PC-3 (cell line): ENCODE measurements around the gene IZUMO4. TPM values are rescaled to one million over a fixed set of nuclear protein-coding genes. Genes with fewer than 3 reads are reported as not detected.

Experiments used
- ATAC-seq: fragments of 200-7000 bp; cut with Tn5 transposase; 2 replicates; pipeline ENCODE4 v1.9.1; 2020; ENCODE audit warnings: mild to moderate bottlenecking, moderate library complexity
- BruUV-seq: library from RNA; stranded (reverse); fragments of 400-500 nt; replicated peaks from 2 replicates; lab custom pipeline; 2021; lab: Mats Ljungman, UMichigan
- CTCF ChIA-PET: fragments of 300-600 bp; sonication (Branson Sonifier 250); formaldehyde crosslinking; loops from one replicate; lab custom pipeline; 2022; ENCODE audit warnings: antibody characterized with exemption; lab: Charles Lee
- POLR2A ChIA-PET: fragments of 300-600 bp; sonication (Branson Sonifier 250); formaldehyde crosslinking; loops from one replicate; lab custom pipeline; 2022; ENCODE audit warnings: antibody characterized with exemption; ENCODE audit not compliant: unreplicated experiment; lab: Charles Lee
- DNase-seq: peaks from one replicate; pipeline ENCODE4 v3.0.0-alpha.2; 2015
- H2AFZ ChIP-seq: fragments of 300-600 bp; sonication (generic); 2 replicates; pipeline ENCODE4 v1.6.0; 2016; ENCODE audit warnings: antibody characterized with exemption, low read length
- H3F3A ChIP-seq: fragments of 300-600 bp; sonication (generic); one replicate; pipeline ENCODE4 v1.6.0; 2017; ENCODE audit warnings: antibody characterized with exemption, low read length, control low read depth, mild to moderate bottlenecking; ENCODE audit not compliant: unreplicated experiment
- H3K27ac ChIP-seq: fragments of 300-600 bp; sonication (generic); 2 replicates; pipeline ENCODE4 v1.5.1; 2016; ENCODE audit warnings: mild to moderate bottlenecking, low read length
- H3K27me3 ChIP-seq: fragments of 300-600 bp; sonication (generic); 2 replicates; pipeline ENCODE4 v1.6.1; 2016; ENCODE audit warnings: low read length, mixed read lengths
- H3K36me3 ChIP-seq: fragments of 300-600 bp; sonication (generic); 2 replicates; pipeline ENCODE4 v1.6.1; 2016; ENCODE audit warnings: low read depth, mixed run types, low read length, mixed read lengths
- H3K4me1 ChIP-seq: fragments of 300-600 bp; sonication (generic); 2 replicates; pipeline ENCODE4 v1.5.1; 2016; ENCODE audit warnings: low read length; ENCODE audit not compliant: insufficient read depth
- H3K4me2 ChIP-seq: fragments of 300-600 bp; sonication (generic); 2 replicates; pipeline ENCODE4 v1.6.0; 2016; ENCODE audit warnings: low read length
- H3K4me3 ChIP-seq: fragments of 300-600 bp; sonication (generic); 2 replicates; pipeline ENCODE4 v1.5.1; 2016; ENCODE audit warnings: mild to moderate bottlenecking, low read length, mixed read lengths
- H3K79me2 ChIP-seq: fragments of 300-600 bp; sonication (generic); 2 replicates; pipeline ENCODE4 v1.6.1; 2017; ENCODE audit warnings: low read length, mixed read lengths
- H3K9ac ChIP-seq: fragments of 300-600 bp; sonication (generic); 2 replicates; pipeline ENCODE4 v1.6.0; 2016; ENCODE audit warnings: mild to moderate bottlenecking, low read length
- H3K9me2 ChIP-seq: fragments of 300-600 bp; sonication (generic); replicated peaks from 2 replicates; pipeline ENCODE4 v1.6.1; 2016; ENCODE audit warnings: mixed run types, low read length, mixed read lengths
- H3K9me3 ChIP-seq: fragments of 300-600 bp; sonication (generic); 2 replicates; pipeline ENCODE4 v1.6.1; 2016; ENCODE audit warnings: low read length, mixed read lengths
- H4K20me1 ChIP-seq: fragments of 300-600 bp; sonication (generic); 2 replicates; pipeline ENCODE4 v1.6.1; 2016; ENCODE audit warnings: low read length, mixed read lengths
- CTCF ChIP-seq: fragments of 300-600 bp; sonication (generic); conservative IDR thresholded peaks from 2 replicates; pipeline ENCODE4 v1.5.1; 2017; ENCODE audit warnings: antibody characterized with exemption, low read depth, mild to moderate bottlenecking, low read length
- EZH2 ChIP-seq: fragments of 300-600 bp; sonication (generic); IDR thresholded peaks from one replicate; pipeline ENCODE4 v1.6.1; 2017; ENCODE audit warnings: antibody characterized with exemption, mild to moderate bottlenecking, low read length; ENCODE audit not compliant: unreplicated experiment
- EZH2phosphoT487 ChIP-seq: fragments of 300-600 bp; sonication (generic); IDR thresholded peaks from 2 replicates; pipeline ENCODE4 v1.6.1; 2018; ENCODE audit warnings: mild to moderate bottlenecking, antibody characterized with exemption, low read length, borderline replicate concordance
- intact Hi-C: fragments of 100-400 bp; cut with micrococcal nuclease; formaldehyde crosslinking; loops from 2 replicates; pipeline ENCODE4 v1.9.0; 2023
- total RNA-seq: library from RNA; depleted of rRNA; stranded (reverse); fragments of >200 nt; gene quantifications from 2 replicates; pipeline ENCODE4 v1.2.3, GENCODE V29; 2014

IZUMO4 gene
- total RNA-seq, 1 experiment from 2014 or later = 3.6 TPM

GRCh38 chr19:2097886-2098327, 1.2 kb downstream of the IZUMO4 start:
- ATAC-seq (no peak), DNase-seq (no peak)
- Histone ChIP-seq H3K36me3 (no peaks in the 10 kb centered on the region; the same call in 1 of the 2 replicates), H3K9ac (no peak overlapping the region), H3K9me2 (no peaks in the 10 kb centered on the region), H3K9me3 (no peaks in the 10 kb centered on the region), H3K4me3 (no peak overlapping the region), H3K27ac (no peak overlapping the region), H3K27me3 (no peaks in the 10 kb centered on the region), H4K20me1 (no peaks in the 10 kb centered on the region), H2AFZ (no peak overlapping the region), H3K4me2 (no peak overlapping the region), H3K4me1 (peaks cover 5% of the 10 kb centered on the region; the same call in 1 of the 2 replicates), H3F3A (no peaks in the 10 kb centered on the region), H3K79me2 (peaks cover 26% of the 10 kb centered on the region)
- TF ChIP-seq EZH2 (no peak), CTCF (no peak), EZH2phosphoT487 (no peak)
- POLR2A ChIA-PET = no interaction called here
- no TSS peak for BruUV-seq
- intact Hi-C loops = loop anchor here (5.0 kb wide), 1 partner anchor 54 kb away; the partner anchor contains the start of gene AP3D1
- CTCF ChIA-PET = no interaction called here

- no peak overlapping the region for H3K4me3 ChIP-seq
- H3K4me1 ChIP-seq = peaks cover 5% of the 10 kb centered on the region; the same call in 1 of the 2 replicates
- TF ChIP-seq CTCF (no peak), EZH2phosphoT487 (no peak), EZH2 (no peak)
- ChIA-PET CTCF (no interaction called here), POLR2A (no interaction called here)
- ATAC-seq = no peak
- no peaks in the 10 kb centered on the region for H3F3A ChIP-seq
- no peaks in the 10 kb centered on the region for H3K9me3 ChIP-seq
- no peak overlapping the region for H3K9ac ChIP-seq
- H3K9me2 ChIP-seq = no peaks in the 10 kb centered on the region
- H3K36me3 ChIP-seq = no peaks in the 10 kb centered on the region; the same call in 1 of the 2 replicates
- intact Hi-C loops = loop anchor here (5.0 kb wide), 1 partner anchor 53 kb away; the partner anchor contains the start of gene AP3D1
- DNase-seq = no peak
- no peak overlapping the region for H2AFZ ChIP-seq
- H3K4me2 ChIP-seq = no peak overlapping the region
- no TSS peak for BruUV-seq
- no peaks in the 10 kb centered on the region for H3K27me3 ChIP-seq
- peaks cover 20% of the 10 kb centered on the region for H3K79me2 ChIP-seq
- H3K27ac ChIP-seq = no peak overlapping the region
- H4K20me1 ChIP-seq = no peaks in the 10 kb centered on the region
Observed at GRCh38 chr19:2099054-2099501, 2.4 kb downstream of the IZUMO4 start.
